DOHH2 (cell line): ENCODE data around the gene PLEKHH3.

ENCODE experiments used
- H3F3A ChIP-seq: fragments of 200-600 bp; sonication (generic), shearing (Covaris generic); 2 replicates; pipeline ENCODE4 v1.6.0; 2016; ENCODE audit warnings: antibody characterized with exemption, mild to moderate bottlenecking; ENCODE audit not compliant: control insufficient read depth, insufficient read depth
- H3K27ac ChIP-seq: fragments of 200-600 bp; sonication (generic); 2 replicates; pipeline ENCODE4 v1.5.1; 2014; ENCODE audit warnings: low read depth, mild to moderate bottlenecking, low read length, moderate library complexity
- H3K27me3 ChIP-seq: fragments of 200-600 bp; sonication (generic); 2 replicates; pipeline ENCODE4 v1.6.1; 2014; ENCODE audit warnings: mild to moderate bottlenecking, low read length, mixed read lengths; ENCODE audit not compliant: control insufficient read depth
- H3K36me3 ChIP-seq: fragments of 200-600 bp; sonication (generic); 2 replicates; pipeline ENCODE4 v1.6.1; 2014; ENCODE audit warnings: mild to moderate bottlenecking, low read length, moderate library complexity, mixed read lengths; ENCODE audit not compliant: control insufficient read depth
- H3K4me1 ChIP-seq: fragments of 200-600 bp; sonication (generic); 2 replicates; pipeline ENCODE4 v1.6.1; 2014; ENCODE audit warnings: mild to moderate bottlenecking, low read length, mixed read lengths; ENCODE audit not compliant: control insufficient read depth
- H3K4me2 ChIP-seq: fragments of 200-600 bp; sonication (generic); 2 replicates; pipeline ENCODE4 v1.6.0; 2014; ENCODE audit warnings: mild to moderate bottlenecking, low read length, moderate library complexity
- H3K4me3 ChIP-seq: fragments of 200-600 bp; sonication (generic); 2 replicates; pipeline ENCODE4 v1.5.1; 2014; ENCODE audit warnings: mild to moderate bottlenecking, low read length, mixed read lengths
- H3K79me2 ChIP-seq: fragments of 200-600 bp; sonication (generic); 2 replicates; pipeline ENCODE4 v1.6.1; 2014; ENCODE audit warnings: mild to moderate bottlenecking, low read length, mixed read lengths; ENCODE audit not compliant: control insufficient read depth
- H3K9me2 ChIP-seq: fragments of 200-600 bp; sonication (generic); replicated peaks from 2 replicates; pipeline ENCODE4 v1.6.1; 2014; ENCODE audit warnings: mild to moderate bottlenecking, low read length, mixed read lengths; ENCODE audit not compliant: control insufficient read depth
- H3K9me3 ChIP-seq: fragments of 200-600 bp; sonication (generic); 2 replicates; pipeline ENCODE4 v1.6.1; 2014; ENCODE audit warnings: antibody characterized with exemption, low read length, mixed read lengths; ENCODE audit not compliant: control insufficient read depth, insufficient read depth
- H4K20me1 ChIP-seq: fragments of 200-600 bp; sonication (generic); 2 replicates; pipeline ENCODE4 v1.6.0; 2014; ENCODE audit warnings: low read depth, mild to moderate bottlenecking, antibody characterized with exemption, low read length, moderate library complexity; ENCODE audit not compliant: control insufficient read depth, insufficient read depth
- CTCF ChIP-seq: fragments of 200-600 bp; sonication (generic); IDR thresholded peaks from one replicate; pipeline ENCODE4 v1.5.1; 2014; ENCODE audit warnings: antibody characterized with exemption, mild to moderate bottlenecking, low read depth, low read length; ENCODE audit not compliant: poor library complexity, severe bottlenecking
- EZH2phosphoT487 ChIP-seq: fragments of 200-600 bp; sonication (generic); IDR thresholded peaks from 2 replicates; pipeline ENCODE4 v1.6.1; 2017; ENCODE audit warnings: borderline replicate concordance, mild to moderate bottlenecking, antibody characterized with exemption, low read length, moderate library complexity, mixed read lengths

Gene PLEKHH3

GRCh38 chr17:42617956-42618431, 58.8 kb downstream of the PLEKHH3 start:
- Histone ChIP-seq H3K27me3 (no peaks in the 10 kb centered on the region), H3K4me3 (no peak overlapping the region), H4K20me1 (no peaks in the 10 kb centered on the region), H3K4me2 (no peak overlapping the region), H3K36me3 (peaks cover 28% of the 10 kb centered on the region), H3K9me2 (no peaks in the 10 kb centered on the region), H3K9me3 (no peaks in the 10 kb centered on the region), H3F3A (peaks cover 3% of the 10 kb centered on the region; the same call in 1 of the 2 replicates), H3K79me2 (no peaks in the 10 kb centered on the region), H3K4me1 (peaks cover 24% of the 10 kb centered on the region), H3K27ac (no peak overlapping the region)
- TF ChIP-seq EZH2phosphoT487: no peak
- no peak for TF ChIP-seq CTCF
